Adrenal gland (tissue), 12 donors: ENCODE results near the gene RASA3. TPM values are rescaled to one million over a fixed set of nuclear protein-coding genes. Genes with fewer than 3 reads are reported as not detected.
"Not testable (repeated sequence)": the region's sequence is repeated elsewhere in the genome, so short reads cannot be mapped to it uniquely, and the experiment has no call there.

Experiments used
- DNase-seq, 7 donors: peaks; one replicate each; pipeline ENCODE4 v3.0.0-alpha.2; 2019 to 2020
- H3K27ac ChIP-seq, 5 donors: fragments of 200-600 bp; sonication (generic) in 4 of 5; 1 replicate in 3 of 5; 2 replicates in 2 of 5; pipeline versions ENCODE4 v1.5.1 to v1.8.0; 2016 to 2020; ENCODE audit warnings: mild to moderate bottlenecking in 1 of 5
- H3K27me3 ChIP-seq: fragments of 200-600 bp; 2 replicates; pipeline ENCODE4 v1.8.0; 2021
- H3K36me3 ChIP-seq, 2 donors: fragments of 200-600 bp; replicated peaks in 1 of 2; 1 replicate in 1 of 2; 2 replicates in 1 of 2; pipeline versions ENCODE4 v1.5.1 to v1.8.0; 2018 to 2022
- H3K4me1 ChIP-seq, 2 donors: fragments of 200-600 bp; replicated peaks in 1 of 2; 1 replicate in 1 of 2; 2 replicates in 1 of 2; pipeline versions ENCODE4 v1.5.1 to v1.8.0; 2018 to 2021
- H3K4me3 ChIP-seq, 4 donors: fragments of 200-600 bp; sonication (generic) in 3 of 4; one replicate each; pipeline ENCODE4 v1.5.1; 2016 to 2018
- H3K9me3 ChIP-seq, 3 donors: fragments of 200-600 bp; sonication (generic) in 1 of 3; replicated peaks in 1 of 3; 1 replicate in 2 of 3; 2 replicates in 1 of 3; pipeline versions ENCODE4 v1.5.1 to v1.8.0; 2016 to 2021
- CTCF ChIP-seq, 6 experiments: fragments of 450-650 bp in 4 of 6; fragments of 200-600 bp in 2 of 6; sonication (generic) in 1 of 6; IDR thresholded peaks; 1 replicate in 5 of 6; 2 replicates in 1 of 6; pipeline versions ENCODE4 v1.5.1 to v1.8.0; 2016 to 2021; ENCODE audit warnings: antibody characterized with exemption in 6 of 6, mild to moderate bottlenecking in 2 of 6, moderate library complexity in 1 of 6
- POLR2A ChIP-seq, 2 donors: fragments of 450-650 bp; IDR thresholded peaks; one replicate each; pipeline ENCODE4 v1.6.1; 2017; ENCODE audit warnings: antibody characterized with exemption in 2 of 2, mild to moderate bottlenecking in 2 of 2, moderate library complexity in 1 of 2
- WGBS, 4 donors: extraction: QIAGEN DNeasy Blood & Tissue Kit in 2 of 4; methylation state at CpG; one replicate each; pipeline versions ENCODE4 v1.1.5 to v1.1.7; 2013 to 2017; 5-methylcytosine and 5-hydroxymethylcytosine counted together
- intact Hi-C, 2 donors: fragments of 100-400 bp; cut with DNase I; formaldehyde crosslinking; loops; one replicate each; pipeline versions ENCODE4 v1.14.1 to v1.15.0; 2022 to 2023
- polyA plus RNA-seq, 3 donors: library from polyadenylated mRNA; stranded (reverse); fragments of 200-250 nt in 2 of 3; fragments of 350-450 nt in 1 of 3; fragmentation: Illumina TruSeq in 1 of 3; extraction: RNeasy Lipid Tissue Mini Kit (QIAGEN cat#74804) in 1 of 3; gene quantifications; one replicate each; pipeline ENCODE4 v1.2.3, GENCODE V29; 2013 to 2014
- total RNA-seq, 9 donors: library from RNA; depleted of rRNA in 4 of 9; stranded (reverse); fragments of >200 nt in 4 of 9; fragments of 120-200 nt in 1 of 9; fragmentation: NEBNext Ultra II Directional in 1 of 9; extraction: Animal tissue kit (Norgen Biotek cat#: 25700) in 1 of 9; gene quantifications; one replicate each; pipeline versions ENCODE4 v1.1.0 to v1.2.4, GENCODE V29; 2013 to 2023
- donor health status: healthy with polysubstance abuse.
- donor health status: Bipolar disorder and iron deficiency.
- donor health status: DM: yes; HTN: yes; CAD: no.
- donor health status: DM: no; HTN: no; CAD: no.
- donor health status: DM: no; HTN: no; CAD: no.
- donor health status: DM: yes; HTN: yes; CAD: no.

The RASA3 gene
- total and polyA plus RNA-seq, 12 donors = 2.2 to 11.7 (median 7.3) TPM

GRCh38 chr13:114136576-114136975 is 4.2 kb upstream of the RASA3 start:
- TF ChIP-seq POLR2A (IDR thresholded peaks at IDR 0.05) (no peak), CTCF (IDR thresholded peaks at IDR 0.05) (no peak)
- Histone ChIP-seq H3K4me1 (peaks cover 7% of the 10 kb centered on the region in 2 donors), H3K27ac (no peak overlapping the region), H3K36me3 (no peaks in the 10 kb centered on the region), H3K9me3 (no peaks in the 10 kb centered on the region), H3K27me3 (no peaks in the 10 kb centered on the region), H3K4me3 (no peak overlapping the region)
- intact Hi-C loops = no loop called here
- 84 to 94% (median 91%) methylated on average over 7 of the region's 7 CpGs for WGBS, 4 donors
- DNase-seq = no peak

GRCh38 chr13:114135731-114136171 is 3.3 kb upstream of the RASA3 start:
- no peak for TF ChIP-seq POLR2A (IDR thresholded peaks at IDR 0.05)
- no peak for TF ChIP-seq CTCF (IDR thresholded peaks at IDR 0.05)
- H3K4me3 ChIP-seq = no peak overlapping the region
- no peaks in the 10 kb centered on the region for H3K36me3 ChIP-seq
- H3K9me3 ChIP-seq = no peaks in the 10 kb centered on the region
- intact Hi-C loops = no loop called here
- DNase-seq = no peak
- 89 to 96% (median 93%) methylated on average over 12 to 15 of the region's 15 CpGs for WGBS, 4 donors
- no peaks in the 10 kb centered on the region for H3K27me3 ChIP-seq
- peaks cover 7 to 9% of the 10 kb centered on the region in 2 donors for H3K4me1 ChIP-seq
- H3K27ac ChIP-seq = no peak overlapping the region

- intact Hi-C loops = no loop called here
- H3K9me3 ChIP-seq = no peaks in the 10 kb centered on the region
- H3K4me1 ChIP-seq = peaks cover 14 to 15% of the 10 kb centered on the region in 2 donors
- no peaks in the 10 kb centered on the region for H3K36me3 ChIP-seq
- no peak for TF ChIP-seq CTCF (IDR thresholded peaks at IDR 0.05)
- no peak for TF ChIP-seq POLR2A (IDR thresholded peaks at IDR 0.05)
- no peaks in the 10 kb centered on the region for H3K27me3 ChIP-seq
- no peak overlapping the region for H3K4me3 ChIP-seq
- DNase-seq = no peak
- no peak overlapping the region for H3K27ac ChIP-seq
- WGBS, 4 donors = 55 to 62% (median 60%) methylated on average over 9 to 12 of the region's 12 CpGs
These were observed 2.7 kb upstream of the RASA3 start for GRCh38 chr13:114134944-114135610.

- intact Hi-C loops = no loop called here
- TF ChIP-seq POLR2A (IDR thresholded peaks at IDR 0.05) (no peak), CTCF (IDR thresholded peaks at IDR 0.05) (no peak)
- H3K4me3 ChIP-seq = no peak overlapping the region
- peaks cover 15 to 22% of the 10 kb centered on the region in 2 donors for H3K4me1 ChIP-seq
- DNase-seq = no peak
- H3K9me3 ChIP-seq = no peaks in the 10 kb centered on the region
- no peaks in the 10 kb centered on the region for H3K36me3 ChIP-seq
- no peaks in the 10 kb centered on the region for H3K27me3 ChIP-seq
- no peak overlapping the region for H3K27ac ChIP-seq
- 55 to 63% (median 58%) methylated on average over 11 to 21 of the region's 21 CpGs for WGBS, 4 donors
These were observed 1.9 kb upstream of the RASA3 start for GRCh38 chr13:114134111-114134943.

- H3K4me3 ChIP-seq, H3K36me3 ChIP-seq, DNase-seq, H3K27ac ChIP-seq, H3K9me3 ChIP-seq, H3K27me3 ChIP-seq, intact Hi-C loops: not testable (repeated sequence)
- 63 to 89% (median 73%) methylated on average over 1 to 7 of the region's 7 CpGs; no CpG with 5 or more reads in 1 of the 4 donors for WGBS, 4 donors
- peaks cover 15 to 27% of the 10 kb centered on the region in 2 donors for H3K4me1 ChIP-seq
These were observed 1.1 kb upstream of the RASA3 start for GRCh38 chr13:114133552-114133951.

- H3K27ac ChIP-seq, DNase-seq, H3K27me3 ChIP-seq, H3K36me3 ChIP-seq, H3K4me3 ChIP-seq, H3K9me3 ChIP-seq, intact Hi-C loops: not testable (repeated sequence)
- WGBS, 4 donors = 29 to 42% methylated on average over 5 to 8 of the region's 9 CpGs; no CpG with 5 or more reads in 2 of the 4 donors
- peaks cover 15 to 31% of the 10 kb centered on the region in 2 donors for H3K4me1 ChIP-seq
These were observed 703 bp upstream of the RASA3 start for GRCh38 chr13:114133126-114133525.
